WTC11 (cell line): ENCODE data around the gene BBOX1.

Experiments
- GABPB1 ChIP-seq: sonication (generic); formaldehyde crosslinking; IDR thresholded peaks from 2 replicates; pipeline ENCODE4 v1.8.1; 2023; ENCODE audit warnings: mild to moderate bottlenecking, missing genetic modification reagents
- TP53 ChIP-seq: sonication (generic); formaldehyde crosslinking; IDR thresholded peaks from 2 replicates; pipeline ENCODE4 v1.8.1; 2023; ENCODE audit warnings: mild to moderate bottlenecking, missing genetic modification reagents
- ZNF263 ChIP-seq: sonication (generic); formaldehyde crosslinking; IDR thresholded peaks from 2 replicates; pipeline ENCODE4 v1.8.1; 2022; ENCODE audit warnings: low read depth, mild to moderate bottlenecking, moderate library complexity, missing genetic modification reagents
- TF ChIP-seq, protein P1 (sequence below): sonication (generic); formaldehyde crosslinking; conservative IDR thresholded peaks from 2 replicates; pipeline ENCODE4 v1.8.1; 2023; ENCODE audit warnings: mild to moderate bottlenecking, low read depth, missing genetic modification reagents, moderate library complexity
- TF ChIP-seq, protein P2 (sequence below): fragments of 200-600 bp; IDR thresholded peaks from 2 replicates; pipeline ENCODE4 v1.8.0; 2022; ENCODE audit warnings: antibody characterized with exemption
- TF ChIP-seq, protein P3 (sequence below): sonication (generic); formaldehyde crosslinking; IDR thresholded peaks from 2 replicates; pipeline ENCODE4 v1.8.1; 2022; ENCODE audit warnings: missing genetic modification reagents, borderline replicate concordance
- TF ChIP-seq, protein P4 (sequence below): fragments of 250-450 bp; sonication (Bioruptor Pico); IDR thresholded peaks from 2 replicates; pipeline ENCODE4 v1.8.0; 2021; ENCODE audit warnings: mild to moderate bottlenecking
- TF ChIP-seq, protein P5 (sequence below): sonication (generic); formaldehyde crosslinking; IDR thresholded peaks from 2 replicates; pipeline ENCODE4 v1.8.1; 2023; ENCODE audit warnings: mild to moderate bottlenecking, missing genetic modification reagents

DNA sequence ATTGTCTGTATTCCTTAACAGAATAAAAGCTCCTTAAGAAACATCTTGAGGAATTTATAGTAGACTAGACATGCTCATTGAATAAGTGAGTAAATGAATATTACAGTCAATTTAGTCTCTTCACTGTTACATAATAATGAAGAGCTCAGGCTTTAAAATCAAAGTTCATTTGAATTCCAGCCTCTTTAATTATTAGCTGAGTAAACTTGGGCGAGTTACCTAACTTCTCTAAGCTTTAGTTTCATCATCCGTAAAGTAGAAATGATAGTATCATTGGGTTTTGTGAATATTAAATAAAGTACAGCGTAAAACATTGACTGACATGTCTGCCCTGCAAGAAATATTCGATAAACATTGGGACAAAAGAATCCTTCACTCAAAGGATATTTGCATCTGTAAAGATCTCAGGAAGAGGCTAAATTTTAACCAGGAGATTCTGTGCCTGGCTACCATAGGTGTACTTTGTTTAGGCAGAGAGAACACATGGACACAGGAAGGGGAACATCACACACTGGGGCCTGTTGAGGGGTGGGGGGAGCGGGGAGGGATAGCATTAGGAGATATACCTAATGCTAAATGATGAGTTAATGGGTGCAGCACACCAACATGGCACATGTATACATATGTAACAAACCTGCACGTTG is 15.2 kb upstream of the BBOX1 start:
- TF ChIP-seq, protein P1, sequence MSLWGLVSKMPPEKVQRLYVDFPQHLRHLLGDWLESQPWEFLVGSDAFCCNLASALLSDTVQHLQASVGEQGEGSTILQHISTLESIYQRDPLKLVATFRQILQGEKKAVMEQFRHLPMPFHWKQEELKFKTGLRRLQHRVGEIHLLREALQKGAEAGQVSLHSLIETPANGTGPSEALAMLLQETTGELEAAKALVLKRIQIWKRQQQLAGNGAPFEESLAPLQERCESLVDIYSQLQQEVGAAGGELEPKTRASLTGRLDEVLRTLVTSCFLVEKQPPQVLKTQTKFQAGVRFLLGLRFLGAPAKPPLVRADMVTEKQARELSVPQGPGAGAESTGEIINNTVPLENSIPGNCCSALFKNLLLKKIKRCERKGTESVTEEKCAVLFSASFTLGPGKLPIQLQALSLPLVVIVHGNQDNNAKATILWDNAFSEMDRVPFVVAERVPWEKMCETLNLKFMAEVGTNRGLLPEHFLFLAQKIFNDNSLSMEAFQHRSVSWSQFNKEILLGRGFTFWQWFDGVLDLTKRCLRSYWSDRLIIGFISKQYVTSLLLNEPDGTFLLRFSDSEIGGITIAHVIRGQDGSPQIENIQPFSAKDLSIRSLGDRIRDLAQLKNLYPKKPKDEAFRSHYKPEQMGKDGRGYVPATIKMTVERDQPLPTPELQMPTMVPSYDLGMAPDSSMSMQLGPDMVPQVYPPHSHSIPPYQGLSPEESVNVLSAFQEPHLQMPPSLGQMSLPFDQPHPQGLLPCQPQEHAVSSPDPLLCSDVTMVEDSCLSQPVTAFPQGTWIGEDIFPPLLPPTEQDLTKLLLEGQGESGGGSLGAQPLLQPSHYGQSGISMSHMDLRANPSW (CRISPR knock-in tag), result no peak
- TF ChIP-seq GABPB1 (CRISPR knock-in tag) (no peak), TP53 (CRISPR knock-in tag) (no peak), ZNF263 (CRISPR knock-in tag) (no peak)
- TF ChIP-seq, protein P2, sequence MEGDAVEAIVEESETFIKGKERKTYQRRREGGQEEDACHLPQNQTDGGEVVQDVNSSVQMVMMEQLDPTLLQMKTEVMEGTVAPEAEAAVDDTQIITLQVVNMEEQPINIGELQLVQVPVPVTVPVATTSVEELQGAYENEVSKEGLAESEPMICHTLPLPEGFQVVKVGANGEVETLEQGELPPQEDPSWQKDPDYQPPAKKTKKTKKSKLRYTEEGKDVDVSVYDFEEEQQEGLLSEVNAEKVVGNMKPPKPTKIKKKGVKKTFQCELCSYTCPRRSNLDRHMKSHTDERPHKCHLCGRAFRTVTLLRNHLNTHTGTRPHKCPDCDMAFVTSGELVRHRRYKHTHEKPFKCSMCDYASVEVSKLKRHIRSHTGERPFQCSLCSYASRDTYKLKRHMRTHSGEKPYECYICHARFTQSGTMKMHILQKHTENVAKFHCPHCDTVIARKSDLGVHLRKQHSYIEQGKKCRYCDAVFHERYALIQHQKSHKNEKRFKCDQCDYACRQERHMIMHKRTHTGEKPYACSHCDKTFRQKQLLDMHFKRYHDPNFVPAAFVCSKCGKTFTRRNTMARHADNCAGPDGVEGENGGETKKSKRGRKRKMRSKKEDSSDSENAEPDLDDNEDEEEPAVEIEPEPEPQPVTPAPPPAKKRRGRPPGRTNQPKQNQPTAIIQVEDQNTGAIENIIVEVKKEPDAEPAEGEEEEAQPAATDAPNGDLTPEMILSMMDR, result no peak
- TF ChIP-seq, protein P3, sequence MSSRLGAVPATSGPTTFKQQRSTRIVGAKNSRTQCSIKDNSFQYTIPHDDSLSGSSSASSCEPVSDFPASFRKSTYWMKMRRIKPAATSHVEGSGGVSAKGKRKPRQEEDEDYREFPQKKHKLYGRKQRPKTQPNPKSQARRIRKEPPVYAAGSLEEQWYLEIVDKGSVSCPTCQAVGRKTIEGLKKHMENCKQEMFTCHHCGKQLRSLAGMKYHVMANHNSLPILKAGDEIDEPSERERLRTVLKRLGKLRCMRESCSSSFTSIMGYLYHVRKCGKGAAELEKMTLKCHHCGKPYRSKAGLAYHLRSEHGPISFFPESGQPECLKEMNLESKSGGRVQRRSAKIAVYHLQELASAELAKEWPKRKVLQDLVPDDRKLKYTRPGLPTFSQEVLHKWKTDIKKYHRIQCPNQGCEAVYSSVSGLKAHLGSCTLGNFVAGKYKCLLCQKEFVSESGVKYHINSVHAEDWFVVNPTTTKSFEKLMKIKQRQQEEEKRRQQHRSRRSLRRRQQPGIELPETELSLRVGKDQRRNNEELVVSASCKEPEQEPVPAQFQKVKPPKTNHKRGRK (CRISPR knock-in tag), result no peak
- TF ChIP-seq, protein P4, sequence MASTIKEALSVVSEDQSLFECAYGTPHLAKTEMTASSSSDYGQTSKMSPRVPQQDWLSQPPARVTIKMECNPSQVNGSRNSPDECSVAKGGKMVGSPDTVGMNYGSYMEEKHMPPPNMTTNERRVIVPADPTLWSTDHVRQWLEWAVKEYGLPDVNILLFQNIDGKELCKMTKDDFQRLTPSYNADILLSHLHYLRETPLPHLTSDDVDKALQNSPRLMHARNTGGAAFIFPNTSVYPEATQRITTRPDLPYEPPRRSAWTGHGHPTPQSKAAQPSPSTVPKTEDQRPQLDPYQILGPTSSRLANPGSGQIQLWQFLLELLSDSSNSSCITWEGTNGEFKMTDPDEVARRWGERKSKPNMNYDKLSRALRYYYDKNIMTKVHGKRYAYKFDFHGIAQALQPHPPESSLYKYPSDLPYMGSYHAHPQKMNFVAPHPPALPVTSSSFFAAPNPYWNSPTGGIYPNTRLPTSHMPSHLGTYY (CRISPR knock-in tag), result no peak
- TF ChIP-seq, protein P5, sequence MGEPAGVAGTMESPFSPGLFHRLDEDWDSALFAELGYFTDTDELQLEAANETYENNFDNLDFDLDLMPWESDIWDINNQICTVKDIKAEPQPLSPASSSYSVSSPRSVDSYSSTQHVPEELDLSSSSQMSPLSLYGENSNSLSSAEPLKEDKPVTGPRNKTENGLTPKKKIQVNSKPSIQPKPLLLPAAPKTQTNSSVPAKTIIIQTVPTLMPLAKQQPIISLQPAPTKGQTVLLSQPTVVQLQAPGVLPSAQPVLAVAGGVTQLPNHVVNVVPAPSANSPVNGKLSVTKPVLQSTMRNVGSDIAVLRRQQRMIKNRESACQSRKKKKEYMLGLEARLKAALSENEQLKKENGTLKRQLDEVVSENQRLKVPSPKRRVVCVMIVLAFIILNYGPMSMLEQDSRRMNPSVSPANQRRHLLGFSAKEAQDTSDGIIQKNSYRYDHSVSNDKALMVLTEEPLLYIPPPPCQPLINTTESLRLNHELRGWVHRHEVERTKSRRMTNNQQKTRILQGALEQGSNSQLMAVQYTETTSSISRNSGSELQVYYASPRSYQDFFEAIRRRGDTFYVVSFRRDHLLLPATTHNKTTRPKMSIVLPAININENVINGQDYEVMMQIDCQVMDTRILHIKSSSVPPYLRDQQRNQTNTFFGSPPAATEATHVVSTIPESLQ, result no peak
